ENCODE results near the gene PALM2AKAP2. TPM values are rescaled to one million over a fixed set of nuclear protein-coding genes. Genes with fewer than 3 reads are reported as not detected.

Gene PALM2AKAP2
- total RNA-seq, 1 experiment from 2014 or later: not detected

DNA sequence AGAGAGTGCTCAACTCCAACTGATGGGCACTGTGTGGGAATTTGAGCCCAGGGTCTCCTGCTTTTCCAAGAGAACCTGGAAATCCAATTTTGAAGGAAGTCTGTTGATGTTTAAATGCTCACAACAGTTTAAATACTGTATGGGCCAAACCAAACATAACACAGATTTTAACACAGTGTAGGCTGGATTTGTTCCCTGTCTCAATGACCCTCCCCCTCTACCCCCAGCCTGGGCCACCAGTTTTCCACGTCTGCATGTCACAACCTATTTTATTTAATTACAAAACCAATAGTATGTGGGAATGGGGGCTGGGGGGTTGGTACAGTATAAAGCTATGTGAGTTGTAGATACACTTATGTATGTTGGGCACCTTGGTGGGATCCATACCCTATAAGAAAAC is 11.7 kb downstream of the PALM2AKAP2 start:
- Mint-ChIP-seq H3K4me3 (ENCODE audit: low read depth, unreplicated experiment) (no peak overlapping the region), H3K4me1 (ENCODE audit: low read depth, unreplicated experiment) (peaks cover 8% of the 10 kb centered on the region), H3K27me3 (ENCODE audit: unreplicated experiment) (no peaks in the 10 kb centered on the region), H3K27ac (ENCODE audit: unreplicated experiment) (no peak overlapping the region), H3K9me3 (ENCODE audit: low read depth, unreplicated experiment) (no peaks in the 10 kb centered on the region), H3K36me3 (ENCODE audit: insufficient read depth, unreplicated experiment) (no peaks in the 10 kb centered on the region)
- intact Hi-C loops (cut with micrococcal nuclease; ENCODE audit: unreplicated experiment): no loop called here
- BruUV-seq (replicated peaks): no TSS peak
- no peak for DNase-seq
- CTCF ChIA-PET: no interaction called here
- TF ChIP-seq, protein P1, sequence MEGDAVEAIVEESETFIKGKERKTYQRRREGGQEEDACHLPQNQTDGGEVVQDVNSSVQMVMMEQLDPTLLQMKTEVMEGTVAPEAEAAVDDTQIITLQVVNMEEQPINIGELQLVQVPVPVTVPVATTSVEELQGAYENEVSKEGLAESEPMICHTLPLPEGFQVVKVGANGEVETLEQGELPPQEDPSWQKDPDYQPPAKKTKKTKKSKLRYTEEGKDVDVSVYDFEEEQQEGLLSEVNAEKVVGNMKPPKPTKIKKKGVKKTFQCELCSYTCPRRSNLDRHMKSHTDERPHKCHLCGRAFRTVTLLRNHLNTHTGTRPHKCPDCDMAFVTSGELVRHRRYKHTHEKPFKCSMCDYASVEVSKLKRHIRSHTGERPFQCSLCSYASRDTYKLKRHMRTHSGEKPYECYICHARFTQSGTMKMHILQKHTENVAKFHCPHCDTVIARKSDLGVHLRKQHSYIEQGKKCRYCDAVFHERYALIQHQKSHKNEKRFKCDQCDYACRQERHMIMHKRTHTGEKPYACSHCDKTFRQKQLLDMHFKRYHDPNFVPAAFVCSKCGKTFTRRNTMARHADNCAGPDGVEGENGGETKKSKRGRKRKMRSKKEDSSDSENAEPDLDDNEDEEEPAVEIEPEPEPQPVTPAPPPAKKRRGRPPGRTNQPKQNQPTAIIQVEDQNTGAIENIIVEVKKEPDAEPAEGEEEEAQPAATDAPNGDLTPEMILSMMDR (IDR thresholded peaks at IDR 0.05; ENCODE audit: unreplicated experiment): no peak

DNA sequence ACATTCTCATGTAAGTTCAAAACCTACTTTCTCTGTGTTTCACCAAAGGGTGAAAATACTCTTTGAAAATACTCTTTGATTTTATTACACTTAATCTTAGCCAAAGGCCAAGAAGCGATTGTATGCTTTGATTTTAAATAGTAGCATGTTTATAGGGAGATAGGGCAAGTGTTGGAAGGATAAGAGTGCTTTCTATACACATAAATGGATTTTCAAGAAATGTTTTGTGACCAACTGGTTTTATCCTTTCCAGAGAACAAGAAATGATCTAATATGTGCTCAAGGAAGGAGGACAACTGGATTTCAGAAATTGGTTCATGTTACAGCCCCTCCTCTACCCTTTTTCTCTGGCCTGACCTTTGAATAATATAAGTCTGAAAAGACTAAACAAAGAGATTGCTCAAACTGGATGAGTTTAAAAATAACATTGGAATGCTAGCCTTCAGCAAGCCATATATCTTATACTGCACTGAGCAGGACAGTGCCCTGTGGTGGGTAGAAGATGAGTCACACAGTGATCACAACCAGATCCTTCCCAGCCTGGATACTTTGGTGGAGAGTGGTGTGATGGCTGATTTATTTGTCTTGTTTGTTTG is 13.1 kb downstream of the PALM2AKAP2 start:
- DNase-seq: no peak
- CTCF ChIA-PET: no interaction called here
- TF ChIP-seq, protein P1 (IDR thresholded peaks at IDR 0.05; ENCODE audit: unreplicated experiment): no peak
- BruUV-seq (replicated peaks): no TSS peak
- Mint-ChIP-seq H3K9me3 (ENCODE audit: low read depth, unreplicated experiment) (no peaks in the 10 kb centered on the region), H3K27ac (ENCODE audit: unreplicated experiment) (no peak overlapping the region), H3K27me3 (ENCODE audit: unreplicated experiment) (no peaks in the 10 kb centered on the region), H3K4me1 (ENCODE audit: low read depth, unreplicated experiment) (peaks cover 8% of the 10 kb centered on the region), H3K36me3 (ENCODE audit: insufficient read depth, unreplicated experiment) (no peaks in the 10 kb centered on the region), H3K4me3 (ENCODE audit: low read depth, unreplicated experiment) (no peak overlapping the region)
- intact Hi-C loops (cut with micrococcal nuclease; ENCODE audit: unreplicated experiment): no loop called here

DNA sequence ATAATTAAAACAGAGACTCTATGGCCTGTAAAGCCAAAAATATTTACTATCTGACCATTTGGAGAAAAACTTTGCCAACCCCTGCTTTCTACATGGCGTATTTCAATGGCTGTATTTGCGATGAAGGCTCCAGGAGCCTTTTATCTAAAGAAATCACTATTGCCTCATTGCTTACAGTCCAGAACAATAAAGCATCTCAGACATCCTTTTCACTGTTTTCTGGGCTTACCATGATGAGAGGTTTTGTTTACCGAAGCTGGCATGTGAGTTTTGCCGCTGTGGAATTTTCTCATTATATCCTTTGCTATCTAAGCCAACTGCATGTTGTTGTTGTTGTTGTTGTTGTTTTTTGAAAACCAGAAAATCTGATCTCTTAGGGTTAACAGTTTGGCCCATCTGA is 13.9 kb downstream of the PALM2AKAP2 start:
- Mint-ChIP-seq H3K4me1 (ENCODE audit: low read depth, unreplicated experiment) (peaks cover 8% of the 10 kb centered on the region), H3K9me3 (ENCODE audit: low read depth, unreplicated experiment) (no peaks in the 10 kb centered on the region), H3K27me3 (ENCODE audit: unreplicated experiment) (no peaks in the 10 kb centered on the region), H3K4me3 (ENCODE audit: low read depth, unreplicated experiment) (no peak overlapping the region), H3K36me3 (ENCODE audit: insufficient read depth, unreplicated experiment) (no peaks in the 10 kb centered on the region), H3K27ac (ENCODE audit: unreplicated experiment) (no peak overlapping the region)
- BruUV-seq (replicated peaks): no TSS peak
- TF ChIP-seq, protein P1 (IDR thresholded peaks at IDR 0.05; ENCODE audit: unreplicated experiment): no peak
- intact Hi-C loops (cut with micrococcal nuclease; ENCODE audit: unreplicated experiment): no loop called here
- CTCF ChIA-PET: no interaction called here
- no peak for DNase-seq

DNA sequence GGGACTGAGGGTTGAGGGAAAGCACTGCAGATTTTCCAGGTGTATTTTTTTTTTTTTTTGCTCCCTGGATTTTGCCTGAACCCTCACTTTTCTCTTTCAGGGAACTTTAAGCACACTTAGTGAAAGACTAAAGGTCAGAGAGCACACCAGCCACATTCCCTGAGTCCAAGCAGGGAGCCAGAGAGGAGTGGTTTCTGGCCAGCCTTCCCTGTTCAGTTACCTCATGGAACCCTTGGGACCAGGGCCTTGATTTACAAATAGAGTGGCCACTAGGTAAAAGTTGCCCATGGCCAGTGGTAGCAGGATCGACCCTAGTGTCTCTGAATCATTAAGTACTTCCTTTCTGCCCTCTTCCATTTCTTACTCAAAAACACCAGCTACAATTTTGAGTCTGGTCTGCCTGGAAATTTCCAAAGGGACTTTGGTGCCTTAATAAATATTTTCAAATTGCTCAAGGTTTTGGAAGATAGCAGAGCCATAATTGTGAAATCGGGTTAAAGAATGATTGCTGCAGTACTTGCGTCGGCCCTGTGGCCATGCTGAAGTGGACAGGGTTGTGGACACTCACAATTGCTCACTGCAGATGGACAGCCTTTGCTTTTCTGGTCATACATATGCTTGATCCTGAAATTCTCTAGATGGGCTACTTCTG is 14.5 kb downstream of the PALM2AKAP2 start:
- DNase-seq: no peak
- CTCF ChIA-PET: no interaction called here
- H3K27me3 Mint-ChIP-seq (ENCODE audit: unreplicated experiment): no peaks in the 10 kb centered on the region
- no peaks in the 10 kb centered on the region for H3K36me3 Mint-ChIP-seq (ENCODE audit: insufficient read depth, unreplicated experiment)
- peaks cover 3% of the 10 kb centered on the region for H3K4me1 Mint-ChIP-seq (ENCODE audit: low read depth, unreplicated experiment)
- no peaks in the 10 kb centered on the region for H3K9me3 Mint-ChIP-seq (ENCODE audit: low read depth, unreplicated experiment)
- no peak overlapping the region for H3K4me3 Mint-ChIP-seq (ENCODE audit: low read depth, unreplicated experiment)
- no peak overlapping the region for H3K27ac Mint-ChIP-seq (ENCODE audit: unreplicated experiment)
- no TSS peak for BruUV-seq (replicated peaks)
- TF ChIP-seq, protein P1 (IDR thresholded peaks at IDR 0.05; ENCODE audit: unreplicated experiment): no peak
- intact Hi-C loops (cut with micrococcal nuclease; ENCODE audit: unreplicated experiment): no loop called here

All from Calu3 (cell line).